ENCODE data around the gene STRA6.

DNA sequence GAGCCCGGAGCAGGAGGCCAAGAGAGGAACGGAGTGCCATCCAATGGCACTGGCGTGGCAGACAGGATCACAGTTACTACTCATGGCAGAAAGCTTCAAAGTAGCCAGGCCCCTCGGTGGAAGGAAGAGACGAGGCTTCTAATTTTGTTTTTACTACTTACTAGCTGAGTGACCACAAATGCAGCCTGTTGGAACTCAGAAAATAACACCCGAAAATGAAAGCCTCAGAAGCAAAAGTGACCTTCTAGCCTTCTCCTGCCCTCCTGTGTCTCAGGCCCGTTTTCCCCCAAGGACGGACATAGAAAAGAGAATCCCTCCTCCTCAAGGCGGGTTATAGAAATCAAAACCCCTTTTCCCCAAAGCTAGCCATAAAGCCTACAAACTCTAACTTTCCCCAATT lies 9.9 kb upstream of the STRA6 start:
- TF ChIP-seq, protein P1, sequence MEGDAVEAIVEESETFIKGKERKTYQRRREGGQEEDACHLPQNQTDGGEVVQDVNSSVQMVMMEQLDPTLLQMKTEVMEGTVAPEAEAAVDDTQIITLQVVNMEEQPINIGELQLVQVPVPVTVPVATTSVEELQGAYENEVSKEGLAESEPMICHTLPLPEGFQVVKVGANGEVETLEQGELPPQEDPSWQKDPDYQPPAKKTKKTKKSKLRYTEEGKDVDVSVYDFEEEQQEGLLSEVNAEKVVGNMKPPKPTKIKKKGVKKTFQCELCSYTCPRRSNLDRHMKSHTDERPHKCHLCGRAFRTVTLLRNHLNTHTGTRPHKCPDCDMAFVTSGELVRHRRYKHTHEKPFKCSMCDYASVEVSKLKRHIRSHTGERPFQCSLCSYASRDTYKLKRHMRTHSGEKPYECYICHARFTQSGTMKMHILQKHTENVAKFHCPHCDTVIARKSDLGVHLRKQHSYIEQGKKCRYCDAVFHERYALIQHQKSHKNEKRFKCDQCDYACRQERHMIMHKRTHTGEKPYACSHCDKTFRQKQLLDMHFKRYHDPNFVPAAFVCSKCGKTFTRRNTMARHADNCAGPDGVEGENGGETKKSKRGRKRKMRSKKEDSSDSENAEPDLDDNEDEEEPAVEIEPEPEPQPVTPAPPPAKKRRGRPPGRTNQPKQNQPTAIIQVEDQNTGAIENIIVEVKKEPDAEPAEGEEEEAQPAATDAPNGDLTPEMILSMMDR (IDR thresholded peaks at IDR 0.05), result no peak
- no peak for TF ChIP-seq POLR2A (IDR thresholded peaks at IDR 0.05)
- TF ChIP-seq POLR2AphosphoS5 (IDR thresholded peaks at IDR 0.05), result no peak

Measured in breast epithelium (tissue), 3 donors.